Measurements from ENCODE around the gene EIF3M. TPM values are rescaled to one million over a fixed set of nuclear protein-coding genes. Genes with fewer than 3 reads are reported as not detected.
"Not testable (repeated sequence)": the region's sequence is repeated elsewhere in the genome, so short reads cannot be mapped to it uniquely, and the experiment has no call there.

EIF3M gene
- total RNA-seq, 1 donor from 2014 or later, result 226 TPM

GRCh38 chr11:32596114-32596513 is 12.5 kb downstream of the EIF3M start:
- not testable (repeated sequence) for DNase-seq (ENCODE audit: low spot score)

- DNase-seq (ENCODE audit: low spot score), result no peak
Measured at GRCh38 chr11:32597921-32598320, 14.3 kb downstream of the EIF3M start.

GRCh38 chr11:32602657-32603415 is 19.2 kb downstream of the EIF3M start:
- DNase-seq (ENCODE audit: low spot score), result no peak

- no peak for DNase-seq (ENCODE audit: low spot score)
Measured at GRCh38 chr11:32606220-32606619, 22.6 kb downstream of the EIF3M start.

GRCh38 chr11:32608826-32609225 is 25.2 kb downstream of the EIF3M start:
- DNase-seq (ENCODE audit: low spot score), result not testable (repeated sequence)

- no peak for DNase-seq (ENCODE audit: low spot score)
Measured at GRCh38 chr11:32610797-32611352, 27.2 kb downstream of the EIF3M start.

- no peak for DNase-seq (ENCODE audit: low spot score)
Measured at GRCh38 chr11:32613500-32614151, 30.0 kb downstream of the EIF3M start.

GRCh38 chr11:32615422-32615821 is 31.8 kb downstream of the EIF3M start:
- no peak for DNase-seq (ENCODE audit: low spot score)

GRCh38 chr11:32616903-32617302 is 33.3 kb downstream of the EIF3M start:
- no peak for DNase-seq (ENCODE audit: low spot score)

- DNase-seq (ENCODE audit: low spot score), result no peak
Measured at GRCh38 chr11:32630844-32631243, 47.2 kb downstream of the EIF3M start.

GRCh38 chr11:32635819-32636218 is 52.2 kb downstream of the EIF3M start:
- DNase-seq (ENCODE audit: low spot score), result no peak

GRCh38 chr11:32641361-32641760 is 57.7 kb downstream of the EIF3M start:
- DNase-seq (ENCODE audit: low spot score), result no peak

- DNase-seq (ENCODE audit: low spot score), result no peak
Measured at GRCh38 chr11:32643526-32643925, 59.9 kb downstream of the EIF3M start.

Other genes with a start within 250 kb of the EIF3M start
- gene WT1, start 148.3 kb upstream of the EIF3M start, total RNA-seq, result 0.49 TPM
- gene CCDC73, start 210.8 kb downstream of the EIF3M start, total RNA-seq, result 0.26 TPM
- 8.6 TPM for gene PRRG4, start 246.1 kb downstream of the EIF3M start, total RNA-seq

All from ureter (tissue), 1 donor.